HFF-Myc (cell line): ENCODE measurements around the gene SPRR2F.

Source experiments
- DNase-seq: peaks from one replicate; pipeline ENCODE4 v3.0.0-alpha.2; 2011; ENCODE audit warnings: low read depth; ENCODE audit errors: extremely low read depth
- H3K4me3 ChIP-seq: replicated peaks from 2 replicates; pipeline ENCODE4 v1.5.1; 2011; ENCODE audit warnings: low read depth, mild to moderate bottlenecking, control low read depth, low read length
- CTCF ChIP-seq: IDR thresholded peaks from 2 replicates; pipeline ENCODE4 v1.5.1; 2012; ENCODE audit warnings: mild to moderate bottlenecking, low read depth, low read length, control low read depth; ENCODE audit errors: missing control alignments

SPRR2F gene

GRCh38 chr1:153100245-153100644 is 13.1 kb downstream of the SPRR2F start:
- DNase-seq: no peak
- no peak overlapping the region for H3K4me3 ChIP-seq
- TF ChIP-seq CTCF: no peak

- DNase-seq: no peak
- no peak overlapping the region for H3K4me3 ChIP-seq
- TF ChIP-seq CTCF: no peak
Measured at GRCh38 chr1:153099461-153100045, 13.8 kb downstream of the SPRR2F start.

- no peak overlapping the region for H3K4me3 ChIP-seq
- DNase-seq: no peak
- TF ChIP-seq CTCF: no peak
Measured at GRCh38 chr1:153095764-153096163, 17.6 kb downstream of the SPRR2F start.

GRCh38 chr1:153094426-153094825 is 18.9 kb downstream of the SPRR2F start, which contains the start of gene SPRR2E:
Gene SPRR2E, minus strand, starts transcription at chr1:153094526. Its CDS starts 775 bp downstream, at chr1:153093751.
- no peak for TF ChIP-seq CTCF
- no peak for DNase-seq
- no peak within 1 kb of the TSS for H3K4me3 ChIP-seq

GRCh38 chr1:153087652-153088051 is 25.7 kb downstream of the SPRR2F start:
- no peak overlapping the region for H3K4me3 ChIP-seq
- TF ChIP-seq CTCF: no peak
- DNase-seq: no peak

- H3K4me3 ChIP-seq: no peak overlapping the region
- DNase-seq: no peak
- no peak for TF ChIP-seq CTCF
Measured at GRCh38 chr1:153081736-153082135, 31.6 kb downstream of the SPRR2F start.
